Stimulated activated CD4-positive, alpha-beta T cell treated with anti-CD3 and anti-CD28 coated beads, Interleukin-12 subunit alpha, Interleukin-12 subunit beta, amount 100 ng/mL, for 4 hours (primary cell): ENCODE measurements around the gene SYNPO2.
A peak's percentile ranks its signal among the peaks of the same experiment; 100 is the strongest.
"Not testable (repeated sequence)": the region's sequence is repeated elsewhere in the genome, so short reads cannot be mapped to it uniquely, and the experiment has no call there.

Experiments used
- DNase-seq: peaks from one replicate; pipeline ENCODE4 v3.0.0-alpha.2; 2020

SYNPO2 gene

GRCh38 chr4:118975449-118976192 lies 87.0 kb downstream of the SYNPO2 start:
- no peak for DNase-seq

GRCh38 chr4:118976193-118976560 lies 87.5 kb downstream of the SYNPO2 start:
- not testable (repeated sequence) for DNase-seq

GRCh38 chr4:118977100-118977499 lies 88.4 kb downstream of the SYNPO2 start:
- not testable (repeated sequence) for DNase-seq

- no peak for DNase-seq
These were observed 91.1 kb downstream of the SYNPO2 start for GRCh38 chr4:118979712-118980111.

- DNase-seq: no peak
These were observed 92.7 kb downstream of the SYNPO2 start for GRCh38 chr4:118981171-118981838.

GRCh38 chr4:118981839-118982381 lies 93.3 kb downstream of the SYNPO2 start:
- peak; percentile 23 for DNase-seq

GRCh38 chr4:118983293-118983692 lies 94.6 kb downstream of the SYNPO2 start:
- no peak for DNase-seq

DNA sequence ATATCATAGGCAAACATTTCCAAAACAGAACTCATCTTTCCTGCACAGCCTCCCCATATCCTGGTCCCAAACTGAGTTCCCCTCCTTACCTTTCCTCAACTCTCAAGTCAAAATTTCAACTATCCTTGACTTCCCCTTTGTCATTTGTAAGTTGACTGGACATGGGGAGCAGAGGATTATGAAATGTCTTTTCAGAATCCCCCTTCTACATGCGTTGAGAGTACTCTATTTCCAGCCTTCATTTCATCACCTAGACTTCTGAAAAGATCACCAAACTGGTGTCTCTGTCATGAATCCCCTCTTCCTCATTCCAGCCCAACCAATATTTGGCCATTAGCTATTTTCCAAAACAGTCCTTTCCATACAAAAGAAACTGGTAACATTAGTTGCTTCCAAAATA lies 95.2 kb downstream of the SYNPO2 start:
- DNase-seq: no peak

DNA sequence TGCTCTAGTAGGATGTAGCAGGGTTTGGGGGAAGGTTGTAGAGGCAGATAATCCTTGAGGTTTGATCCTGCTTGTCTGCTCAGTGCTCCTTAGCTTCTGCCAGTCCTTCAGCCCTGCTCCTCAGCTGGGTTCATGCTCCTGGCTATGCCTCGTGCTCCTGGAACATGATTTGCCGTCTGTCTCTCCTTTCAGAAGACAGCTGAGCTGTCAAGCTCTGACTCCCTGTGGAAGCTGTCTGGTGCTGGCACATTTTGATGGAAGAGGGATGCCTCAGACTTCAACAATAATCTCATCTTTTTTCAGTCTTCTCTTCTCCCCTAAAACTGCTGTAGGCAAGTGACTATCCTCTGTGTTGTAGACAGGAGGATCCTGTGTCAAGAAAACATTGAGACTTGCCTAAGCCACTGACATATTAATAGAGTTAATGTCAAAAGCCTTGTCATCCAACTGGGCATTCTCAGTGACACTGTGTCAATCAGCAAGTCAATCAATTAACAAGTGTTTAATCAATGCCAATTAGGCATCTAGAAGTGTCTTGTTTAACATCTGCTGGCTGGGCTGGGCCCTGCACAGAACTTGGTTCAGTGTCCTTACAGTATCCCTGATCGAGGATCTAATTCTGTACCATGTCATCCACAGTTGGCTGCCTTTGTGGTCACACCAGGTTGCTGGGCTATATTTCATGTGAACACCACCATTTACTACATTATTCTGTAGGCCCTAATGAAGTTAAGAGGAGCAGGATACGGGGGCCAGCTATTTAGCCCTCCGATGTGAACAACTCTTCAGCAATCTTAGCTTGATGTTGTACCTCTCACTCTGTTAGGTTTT lies 96.7 kb downstream of the SYNPO2 start:
- no peak for DNase-seq

DNA sequence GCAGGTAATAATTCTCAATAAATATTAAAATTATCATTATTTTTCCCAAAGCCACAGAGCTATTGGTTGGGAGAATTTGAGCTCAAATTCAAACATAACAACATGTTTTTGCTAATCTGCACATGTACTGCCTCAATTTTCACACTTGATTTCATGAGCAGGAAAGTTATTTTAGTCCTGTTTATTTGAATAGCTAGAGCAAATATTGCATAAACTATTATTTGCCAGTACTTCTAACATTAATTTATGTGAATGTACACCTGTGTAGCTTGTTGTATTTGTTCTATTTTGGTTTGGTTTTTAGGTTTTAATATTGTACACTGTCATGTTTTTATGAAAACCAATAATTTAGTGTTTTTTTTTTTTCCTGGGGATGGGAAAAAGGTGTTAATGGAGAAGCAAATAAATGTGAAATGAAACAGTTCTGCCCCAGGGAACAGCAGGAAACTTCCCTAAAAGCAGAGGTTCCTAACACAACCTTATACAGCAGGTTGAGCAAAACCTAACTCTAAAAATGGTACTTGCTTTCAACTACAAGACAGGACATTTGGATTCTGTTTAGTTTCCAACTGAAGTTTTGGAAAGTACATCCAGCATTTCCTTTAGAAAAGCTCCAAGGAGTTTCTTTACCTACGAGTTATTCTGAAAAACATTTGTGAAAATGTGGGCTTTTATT lies 99.4 kb downstream of the SYNPO2 start:
- no peak for DNase-seq

DNA sequence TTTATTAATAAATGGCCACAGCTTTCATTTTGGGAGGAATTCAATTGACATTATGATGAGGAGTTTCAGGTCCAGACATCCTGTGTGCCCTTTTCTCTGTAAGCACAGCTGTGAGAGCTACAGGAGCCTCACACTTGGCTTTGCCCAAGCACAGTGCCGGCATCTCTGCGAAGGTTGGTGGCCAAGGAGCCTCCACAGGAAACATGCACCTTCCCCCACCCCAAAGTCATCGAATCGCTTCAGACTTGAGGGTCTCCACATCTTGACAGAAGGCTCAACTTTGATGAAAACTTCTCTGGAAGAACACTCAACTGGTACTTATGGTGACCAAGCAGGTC lies 100.0 kb downstream of the SYNPO2 start:
- no peak for DNase-seq

GRCh38 chr4:118989098-118990080 lies 100.7 kb downstream of the SYNPO2 start:
- no peak for DNase-seq

DNA sequence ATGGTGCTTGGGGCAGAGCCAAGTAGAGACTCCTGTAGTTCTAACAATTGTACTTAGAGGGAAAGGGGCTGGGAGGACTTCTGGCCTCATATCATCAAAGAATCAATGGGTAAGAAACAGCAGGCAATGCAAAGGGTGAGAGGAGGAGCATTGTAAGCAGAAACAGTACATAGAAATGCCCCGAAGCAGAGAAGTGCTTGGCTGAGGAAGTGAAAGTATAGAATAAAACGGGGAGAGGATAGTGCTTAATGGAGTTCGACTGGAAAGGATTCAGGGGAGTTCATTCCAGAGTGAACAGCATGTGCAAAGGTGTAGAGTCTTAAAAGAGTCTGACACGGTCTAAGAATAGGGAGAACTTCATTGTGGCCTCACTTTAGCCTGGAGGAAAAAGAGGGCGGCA lies 103.0 kb downstream of the SYNPO2 start:
- no peak for DNase-seq

DNA sequence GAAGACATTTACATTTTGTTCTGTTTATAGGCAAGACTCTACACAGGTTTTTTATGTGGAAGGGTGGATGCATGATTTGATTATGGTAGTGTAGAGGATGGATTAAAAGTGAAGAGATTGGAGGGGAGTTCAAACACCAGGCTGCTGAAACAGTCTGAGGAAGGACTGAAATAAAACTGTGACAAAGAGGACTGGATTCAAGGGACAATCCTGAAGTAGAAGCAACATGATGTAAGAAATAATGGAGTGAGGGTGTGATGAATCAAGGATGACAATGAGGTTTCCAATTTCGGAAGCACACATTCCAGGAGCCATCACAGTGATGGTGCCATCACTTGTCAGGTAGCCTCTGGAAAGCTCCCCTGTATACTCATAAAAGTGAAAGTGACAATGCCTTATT lies 103.5 kb downstream of the SYNPO2 start:
- no peak for DNase-seq

DNA sequence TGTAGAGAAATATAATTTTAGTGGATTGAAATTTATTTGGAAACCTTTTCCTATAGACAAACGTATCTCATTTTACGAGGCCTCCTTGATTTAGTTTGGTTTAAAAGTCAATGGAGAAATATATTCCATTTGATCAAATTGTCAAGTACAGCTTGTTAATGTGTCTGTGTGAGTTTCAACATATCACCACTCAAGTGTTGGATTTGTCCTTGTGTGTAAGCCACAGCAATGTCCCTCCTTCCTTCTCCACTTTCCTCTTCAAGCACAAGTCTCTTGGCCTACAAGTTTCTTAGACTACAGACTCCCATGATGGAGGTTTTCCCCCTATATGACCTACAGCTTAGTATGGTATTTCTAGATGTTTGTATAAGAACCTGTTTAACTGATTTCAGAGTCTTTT lies 104.7 kb downstream of the SYNPO2 start:
- no peak for DNase-seq

- no peak for DNase-seq
These were observed 105.4 kb downstream of the SYNPO2 start for GRCh38 chr4:118994030-118994429.

- no peak for DNase-seq
These were observed 107.2 kb downstream of the SYNPO2 start for GRCh38 chr4:118995693-118996391.

DNA sequence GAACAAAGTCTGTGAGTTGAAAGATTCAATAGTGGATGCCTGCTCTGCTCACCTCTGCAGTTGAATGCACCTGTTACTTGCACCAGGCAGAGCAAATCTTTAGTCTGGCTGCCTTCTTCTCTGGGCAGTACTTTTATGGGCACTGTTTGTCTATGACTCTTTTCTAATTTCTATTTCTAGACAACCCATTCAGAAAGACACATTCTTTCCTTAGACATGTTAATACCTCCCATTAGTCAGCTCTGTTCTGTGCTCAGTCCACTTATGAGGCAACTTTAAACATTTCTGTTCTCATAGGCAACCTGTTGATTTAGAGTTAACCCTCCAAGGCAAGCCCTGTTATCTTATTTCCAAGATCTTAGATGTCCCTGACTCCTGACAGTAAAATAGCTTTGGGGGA lies 108.9 kb downstream of the SYNPO2 start:
- DNase-seq: no peak

DNA sequence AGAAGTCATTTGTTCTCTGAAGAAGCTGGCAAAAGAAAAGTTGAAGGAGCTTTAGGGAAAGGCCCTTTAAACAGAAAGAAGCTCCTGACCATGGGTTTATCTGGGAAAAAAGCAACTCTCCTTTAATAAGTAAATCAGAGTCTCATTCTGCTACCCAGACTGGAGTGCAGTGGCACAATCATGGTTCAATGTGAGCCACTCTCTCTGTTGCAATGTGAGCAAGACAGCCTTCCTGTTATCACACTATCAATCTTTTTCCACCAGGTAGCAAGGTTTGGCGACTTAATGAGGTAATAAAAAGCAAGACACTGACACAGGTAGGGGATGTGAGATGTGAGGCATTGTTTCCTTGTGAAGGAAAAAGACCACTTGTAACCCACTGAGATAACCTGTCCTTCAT lies 111.3 kb downstream of the SYNPO2 start:
- DNase-seq: no peak

GRCh38 chr4:119000400-119000799 lies 111.7 kb downstream of the SYNPO2 start:
- no peak for DNase-seq

- no peak for DNase-seq
These were observed 113.8 kb downstream of the SYNPO2 start for GRCh38 chr4:119002476-119002875.
